T-cell (primary cell): ENCODE data around the gene SPINK6. TPM values are rescaled to one million over a fixed set of nuclear protein-coding genes. Genes with fewer than 3 reads are reported as not detected.

ENCODE experiments used
- ATAC-seq, 4 experiments: fragments of 200-7000 bp in 3 of 4; fragments of 150-1000 bp in 1 of 4; cut with Tn5 transposase; replicated peaks in 1 of 4; 1 replicate in 3 of 4; 2 replicates in 1 of 4; pipeline ENCODE4 v1.10.0; 2021; ENCODE audit warnings: moderate library complexity in 3 of 4, mild to moderate bottlenecking in 2 of 4, moderate number of reproducible peaks in 1 of 4
- CTCF ChIA-PET, 2 donors: fragments of 300-600 bp; sonication (Branson Sonifier 250); formaldehyde crosslinking; loops; one replicate each; lab custom pipeline; 2022; ENCODE audit warnings: antibody characterized with exemption in 2 of 2; lab: Charles Lee
- POLR2A ChIA-PET, 2 donors: fragments of 300-600 bp; sonication (Branson Sonifier 250); formaldehyde crosslinking; loops; one replicate each; lab custom pipeline; 2022; ENCODE audit warnings: antibody characterized with exemption in 2 of 2; lab: Charles Lee
- DNase-seq, 35 experiments: peaks; one replicate each; pipeline versions ENCODE4 v3.0.0 to v3.0.0-alpha.2; 2013 to 2023
- H3K27ac ChIP-seq: one replicate; pipeline ENCODE4 v1.5.1; 2013; ENCODE audit warnings: low read length
- H3K27me3 ChIP-seq, 2 experiments: replicated peaks in 1 of 2; 1 replicate in 1 of 2; 2 replicates in 1 of 2; pipeline versions ENCODE4 v1.6.1 to v1.7.0; 2013; ENCODE audit warnings: low read length in 1 of 2, mixed read lengths in 1 of 2; ENCODE audit not compliant: control insufficient read depth in 2 of 2, insufficient read depth in 2 of 2; ENCODE audit errors: extremely low read depth in 1 of 2
- H3K36me3 ChIP-seq, 2 donors: 1 replicate in 1 of 2; 2 replicates in 1 of 2; pipeline versions ENCODE4 v1.6.1 to v1.7.0; 2013; ENCODE audit warnings: low read length in 1 of 2; ENCODE audit not compliant: control insufficient read depth in 2 of 2, insufficient read depth in 1 of 2; ENCODE audit errors: extremely low read depth in 1 of 2
- H3K4me1 ChIP-seq, 2 experiments: 1 replicate in 1 of 2; 2 replicates in 1 of 2; pipeline versions ENCODE4 v1.6.1 to v1.7.0; 2013; ENCODE audit warnings: low read length in 2 of 2, mixed read lengths in 1 of 2; ENCODE audit not compliant: insufficient read depth in 2 of 2, control insufficient read depth in 1 of 2; ENCODE audit errors: extremely low read depth in 1 of 2
- H3K4me3 ChIP-seq, 2 donors: 1 replicate in 1 of 2; 2 replicates in 1 of 2; pipeline versions ENCODE4 v1.5.1 to v1.7.0; 2013; ENCODE audit warnings: mild to moderate bottlenecking in 2 of 2, low read length in 1 of 2, moderate library complexity in 1 of 2; ENCODE audit not compliant: control insufficient read depth in 1 of 2; ENCODE audit errors: extremely low read depth in 1 of 2
- H3K9me3 ChIP-seq: 2 replicates; pipeline ENCODE4 v1.7.0; 2013
- H3K27ac Mint-ChIP-seq, 2 donors: one replicate each; pipeline ENCODE4 v1.8.0; 2020 to 2021; ENCODE audit warnings: mild to moderate bottlenecking in 2 of 2, mixed read lengths in 2 of 2
- H3K27me3 Mint-ChIP-seq, 2 donors: one replicate each; pipeline ENCODE4 v1.8.0; 2021 to 2022; ENCODE audit warnings: mixed read lengths in 2 of 2
- H3K36me3 Mint-ChIP-seq: one replicate; pipeline ENCODE4 v1.8.0; 2021; ENCODE audit warnings: mixed read lengths
- H3K4me1 Mint-ChIP-seq, 3 donors: one replicate each; pipeline ENCODE4 v1.8.0; 2020 to 2022; ENCODE audit warnings: mixed read lengths in 3 of 3, mild to moderate bottlenecking in 1 of 3
- H3K4me3 Mint-ChIP-seq, 3 donors: one replicate each; pipeline ENCODE4 v1.8.0; 2020 to 2022; ENCODE audit warnings: mild to moderate bottlenecking in 3 of 3, mixed read lengths in 3 of 3, moderate library complexity in 3 of 3
- H3K9me3 Mint-ChIP-seq, 3 donors: one replicate each; pipeline ENCODE4 v1.8.0; 2020 to 2022; ENCODE audit warnings: mixed read lengths in 3 of 3
- WGBS: methylation state at CpG from one replicate; pipeline ENCODE4 v1.1.5; 2013; ENCODE audit warnings: missing lambda C conversion rate; ENCODE audit not compliant: insufficient coverage; 5-methylcytosine and 5-hydroxymethylcytosine counted together
- total RNA-seq, 35 experiments: library from RNA in 6 of 35; stranded (reverse) in 6 of 35; fragments of 120-200 nt in 1 of 35; gene quantifications; one replicate each; pipeline versions ENCODE4 v1.2.1 to v1.2.4 and lab custom pipeline; 2013 to 2026

SPINK6 gene
- not detected for total RNA-seq
- total RNA-seq (2013): not detected
- total RNA-seq (lab: John Stamatoyannopoulos, UW): 0 to 0.07 (median 0) reads per million in 29 experiments

DNA sequence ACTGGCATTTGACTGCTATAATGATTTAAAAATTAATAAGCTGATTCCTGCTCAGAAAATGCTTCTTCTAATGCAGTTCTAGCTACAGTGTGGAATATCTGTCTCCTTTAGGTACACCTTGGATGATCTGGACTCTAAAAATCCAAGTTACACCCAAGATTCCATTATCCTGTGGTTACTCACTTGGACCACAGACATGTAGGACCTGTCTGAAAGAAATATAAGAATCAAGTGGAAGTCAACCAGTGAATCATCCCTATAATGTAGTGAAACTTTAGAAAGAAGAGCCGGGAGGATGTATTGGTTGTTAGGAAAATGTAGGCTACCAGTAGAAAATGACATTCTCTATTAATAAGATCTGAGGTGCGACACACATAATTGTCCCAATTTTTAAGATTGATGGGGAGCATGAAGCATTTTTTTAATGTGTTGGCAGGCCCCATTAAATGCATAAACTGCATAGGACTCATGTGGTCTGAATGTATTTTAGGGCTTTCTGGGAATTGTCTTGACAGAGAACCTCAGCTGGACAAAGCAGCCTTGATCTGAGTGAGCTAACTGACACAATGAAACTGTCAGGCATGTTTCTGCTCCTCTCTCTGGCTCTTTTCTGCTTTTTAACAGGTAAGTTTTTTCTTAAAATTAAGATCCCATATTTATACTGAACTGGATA is at the start of gene SPINK6:
Gene SPINK6, plus strand, starts transcription at position 512 of the 673 bp plus-strand sequence. Its CDS starts 55 bp downstream, at position 567.
- no peak within 1 kb of the TSS for H3K4me3 ChIP-seq
- H3K36me3 ChIP-seq: no peaks in the 10 kb centered on the region
- Mint-ChIP-seq H3K9me3 (no peaks in the 10 kb centered on the region), H3K27ac (no peak within 1 kb of the TSS), H3K4me3 (no peak within 1 kb of the TSS), H3K4me1 (peaks cover 0 to 7% (median 0%) of the 10 kb centered on the region in 3 donors), H3K36me3 (no peaks in the 10 kb centered on the region), H3K27me3 (peaks cover 8 to 22% of the 10 kb centered on the region in 2 donors)
- H3K27ac ChIP-seq: no peak within 1 kb of the TSS
- ChIA-PET POLR2A (interaction anchor here in 1 of 2 donors (0.7 kb wide), 1 partner anchor 1069 kb away, joined by 6 read pairs; no protein-coding TSS in a partner anchor), CTCF (no interaction called here)
- no CpG with 5 or more reads among the region's 2 CpGs for WGBS
- no peaks in the 10 kb centered on the region for H3K27me3 ChIP-seq
- no peak for DNase-seq
- no peaks in the 10 kb centered on the region for H3K4me1 ChIP-seq
- no peak for ATAC-seq
- no peaks in the 10 kb centered on the region for H3K9me3 ChIP-seq

DNA sequence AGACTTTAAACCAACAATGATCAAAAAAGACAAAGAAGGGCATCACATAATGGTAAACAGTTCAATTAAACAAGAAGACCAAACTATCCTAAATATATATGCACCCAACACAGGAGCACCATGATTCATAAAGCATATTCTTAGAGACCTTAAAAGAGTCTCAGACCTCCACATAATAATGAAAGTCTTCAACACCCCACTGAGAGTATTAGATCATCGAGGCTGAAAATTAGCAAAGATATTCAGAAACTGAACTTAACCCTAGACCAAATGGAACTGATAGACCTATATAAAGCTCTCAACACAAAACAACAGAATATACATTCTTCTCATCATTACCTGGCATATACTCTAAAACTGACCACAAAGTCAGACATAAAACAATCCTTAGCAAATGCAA is 46.2 kb upstream of the SPINK6 start:
- Histone ChIP-seq H3K9me3 (no peaks in the 10 kb centered on the region), H3K4me3 (no peak overlapping the region), H3K27ac (no peak overlapping the region), H3K27me3 (peaks cover 0 to 3% of the 10 kb centered on the region in 2 experiments), H3K4me1 (no peaks in the 10 kb centered on the region), H3K36me3 (no peaks in the 10 kb centered on the region)
- Mint-ChIP-seq H3K27me3 (peaks cover 0 to 1% of the 10 kb centered on the region in 2 donors), H3K36me3 (no peaks in the 10 kb centered on the region), H3K9me3 (peaks cover 5 to 12% (median 6%) of the 10 kb centered on the region in 3 donors), H3K4me3 (no peak overlapping the region), H3K4me1 (no peaks in the 10 kb centered on the region), H3K27ac (no peak overlapping the region)
- no peak for ATAC-seq
- DNase-seq: no peak
- ChIA-PET CTCF (no interaction called here), POLR2A (no interaction called here)
- 67% methylated on average over 1 of the region's 1 CpG for WGBS

DNA sequence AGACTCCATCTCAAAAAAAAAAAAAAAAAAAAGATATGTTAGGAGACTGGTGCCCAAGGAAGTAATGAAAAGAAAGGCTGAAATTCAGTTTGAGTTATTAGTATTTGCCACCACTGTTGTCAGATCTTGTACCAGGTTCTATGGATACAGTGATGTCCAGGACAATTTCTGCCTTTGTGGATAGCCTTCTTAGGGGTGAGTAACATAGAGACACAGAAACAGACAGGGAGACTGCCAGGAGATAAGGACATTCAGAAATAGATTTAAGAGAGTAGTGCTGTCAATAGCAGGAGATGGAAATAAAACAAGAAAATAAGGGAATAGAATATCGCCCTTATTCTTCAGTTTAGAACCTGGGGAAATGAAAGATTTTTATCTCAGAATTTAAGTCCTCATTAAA is 40.8 kb upstream of the SPINK6 start:
- H3K9me3 Mint-ChIP-seq: no peaks in the 10 kb centered on the region
- CTCF ChIA-PET: no interaction called here

DNA sequence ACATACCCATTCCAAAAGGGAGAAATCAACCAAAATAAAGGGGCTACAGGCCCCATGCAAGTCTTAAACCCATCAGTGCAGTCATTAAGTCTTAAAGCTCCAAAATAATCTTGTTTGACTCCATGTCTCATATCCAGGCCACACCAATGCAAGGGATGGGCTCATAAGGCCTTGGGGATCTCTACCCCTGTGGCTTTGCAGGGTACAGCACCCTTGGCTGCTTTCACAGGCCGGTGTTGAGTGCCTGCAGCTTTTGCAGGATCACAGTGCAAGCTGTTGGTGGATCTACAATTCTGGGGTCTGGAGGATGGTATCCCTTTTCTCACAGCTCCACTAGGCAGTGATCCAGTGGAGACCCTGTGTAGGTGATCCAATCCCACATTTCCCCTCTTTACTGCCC is 39.5 kb upstream of the SPINK6 start:
- Mint-ChIP-seq H3K27me3 (peaks cover 0 to 3% of the 10 kb centered on the region in 2 donors), H3K27ac (no peak overlapping the region), H3K36me3 (no peaks in the 10 kb centered on the region), H3K4me3 (no peak overlapping the region), H3K9me3 (no peaks in the 10 kb centered on the region), H3K4me1 (no peaks in the 10 kb centered on the region)
- peaks cover 0 to 3% of the 10 kb centered on the region in 2 experiments for H3K27me3 ChIP-seq
- no peak for ATAC-seq
- CTCF ChIA-PET: no interaction called here
- H3K4me3 ChIP-seq: no peak overlapping the region
- no peak for DNase-seq
- no peaks in the 10 kb centered on the region for H3K9me3 ChIP-seq
- H3K36me3 ChIP-seq: no peaks in the 10 kb centered on the region
- no CpG with 5 or more reads among the region's 1 CpG for WGBS
- H3K4me1 ChIP-seq: no peaks in the 10 kb centered on the region
- H3K27ac ChIP-seq: no peak overlapping the region
- POLR2A ChIA-PET: no interaction called here

More for the DNA sequence above, 40.8 kb upstream of the SPINK6 start:
- WGBS: no CpG with 5 or more reads among the region's 1 CpG
- Histone ChIP-seq H3K4me1 (no peaks in the 10 kb centered on the region), H3K27me3 (peaks cover 0 to 3% of the 10 kb centered on the region in 2 experiments), H3K27ac (no peak overlapping the region), H3K9me3 (no peaks in the 10 kb centered on the region), H3K36me3 (no peaks in the 10 kb centered on the region), H3K4me3 (no peak overlapping the region)
- no peaks in the 10 kb centered on the region for H3K4me1 Mint-ChIP-seq
- DNase-seq (no peak), ATAC-seq (no peak)
- no peak overlapping the region for H3K27ac Mint-ChIP-seq
- no peak overlapping the region for H3K4me3 Mint-ChIP-seq
- peaks cover 0 to 3% of the 10 kb centered on the region in 2 donors for H3K27me3 Mint-ChIP-seq
- POLR2A ChIA-PET: no interaction called here
- no peaks in the 10 kb centered on the region for H3K36me3 Mint-ChIP-seq

- Mint-ChIP-seq H3K36me3 (no peaks in the 10 kb centered on the region), H3K27me3 (peaks cover 3 to 4% of the 10 kb centered on the region in 2 donors), H3K27ac (no peak overlapping the region), H3K4me1 (no peaks in the 10 kb centered on the region), H3K9me3 (no peaks in the 10 kb centered on the region), H3K4me3 (no peak overlapping the region)
- no peak overlapping the region for H3K27ac ChIP-seq
- H3K27me3 ChIP-seq: no peaks in the 10 kb centered on the region
- no peaks in the 10 kb centered on the region for H3K4me1 ChIP-seq
- no CpG with 5 or more reads among the region's 4 CpGs for WGBS
- POLR2A ChIA-PET: no interaction called here
- no peak overlapping the region for H3K4me3 ChIP-seq
- DNase-seq: no peak
- CTCF ChIA-PET: no interaction called here
- H3K9me3 ChIP-seq: no peaks in the 10 kb centered on the region
- no peak for ATAC-seq
- H3K36me3 ChIP-seq: no peaks in the 10 kb centered on the region
Observed at GRCh38 chr5:148166550-148167283, 36.1 kb upstream of the SPINK6 start.

GRCh38 chr5:148168246-148168645 is 34.6 kb upstream of the SPINK6 start, which contains the start of gene SPINK14:
SPINK14 (plus strand) TSS chr5:148168546; CDS start chr5:148169733, 1,187 bp downstream.
- POLR2A ChIA-PET: no interaction called here
- no peak within 1 kb of the TSS for H3K4me3 ChIP-seq
- no peak within 1 kb of the TSS for H3K27ac ChIP-seq
- no peaks in the 10 kb centered on the region for H3K9me3 ChIP-seq
- ATAC-seq (no peak), DNase-seq (no peak)
- no peak within 1 kb of the TSS for H3K27ac Mint-ChIP-seq
- WGBS: no CpG with 5 or more reads among the region's 1 CpG
- no peaks in the 10 kb centered on the region for H3K4me1 Mint-ChIP-seq
- no peaks in the 10 kb centered on the region for H3K36me3 Mint-ChIP-seq
- H3K27me3 Mint-ChIP-seq: peaks cover 3 to 12% of the 10 kb centered on the region in 2 donors
- H3K4me3 Mint-ChIP-seq: no peak within 1 kb of the TSS
- H3K36me3 ChIP-seq: no peaks in the 10 kb centered on the region
- CTCF ChIA-PET: no interaction called here
- no peaks in the 10 kb centered on the region for H3K27me3 ChIP-seq
- H3K9me3 Mint-ChIP-seq: no peaks in the 10 kb centered on the region
- H3K4me1 ChIP-seq: no peaks in the 10 kb centered on the region
